ENCODE results near the gene POMGNT2. TPM values are rescaled to one million over a fixed set of nuclear protein-coding genes. Genes with fewer than 3 reads are reported as not detected.

POMGNT2 gene
- total RNA-seq, 4 donors from 2014 or later = 22.4 to 39.6 (median 31.1) TPM

DNA sequence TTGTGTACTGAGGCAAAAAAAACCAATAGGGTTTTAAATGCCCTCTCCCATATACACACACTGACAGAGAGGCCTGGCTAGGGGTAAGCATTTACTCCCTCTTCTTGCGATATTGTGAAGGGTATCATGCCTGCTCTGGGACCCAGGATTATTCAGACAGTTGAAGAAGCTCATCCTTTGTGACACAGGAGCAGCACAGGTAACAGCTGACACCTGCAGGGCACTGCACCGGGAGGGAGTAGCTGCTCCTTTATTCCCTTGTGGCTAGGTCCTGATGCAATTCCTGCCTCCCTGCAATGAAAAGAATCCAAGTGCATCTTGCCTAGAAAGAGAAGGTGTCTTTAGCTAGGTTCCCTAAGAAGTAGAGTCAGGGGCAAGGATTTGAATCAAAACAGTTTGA lies 23.4 kb downstream of the POMGNT2 start:
- Histone ChIP-seq H3K4me1 (no peaks in the 10 kb centered on the region), H3K36me3 (peaks cover 19 to 32% (median 27%) of the 10 kb centered on the region in 4 donors), H3K9me3 (no peaks in the 10 kb centered on the region), H3K4me3 (no peak overlapping the region), H3K27ac (replicated peaks in 1 of 4) (no peak overlapping the region), H3K27me3 (no peaks in the 10 kb centered on the region)
- 100% methylated on average over 2 of the region's 2 CpGs for WGBS
- intact Hi-C loops (cut with DNase I) = no loop called here
- DNase-seq (ENCODE audit: extremely low spot score) = no peak
- no peak for TF ChIP-seq POLR2A (IDR thresholded peaks at IDR 0.05; ENCODE audit: low read depth)
- TF ChIP-seq, protein P1, sequence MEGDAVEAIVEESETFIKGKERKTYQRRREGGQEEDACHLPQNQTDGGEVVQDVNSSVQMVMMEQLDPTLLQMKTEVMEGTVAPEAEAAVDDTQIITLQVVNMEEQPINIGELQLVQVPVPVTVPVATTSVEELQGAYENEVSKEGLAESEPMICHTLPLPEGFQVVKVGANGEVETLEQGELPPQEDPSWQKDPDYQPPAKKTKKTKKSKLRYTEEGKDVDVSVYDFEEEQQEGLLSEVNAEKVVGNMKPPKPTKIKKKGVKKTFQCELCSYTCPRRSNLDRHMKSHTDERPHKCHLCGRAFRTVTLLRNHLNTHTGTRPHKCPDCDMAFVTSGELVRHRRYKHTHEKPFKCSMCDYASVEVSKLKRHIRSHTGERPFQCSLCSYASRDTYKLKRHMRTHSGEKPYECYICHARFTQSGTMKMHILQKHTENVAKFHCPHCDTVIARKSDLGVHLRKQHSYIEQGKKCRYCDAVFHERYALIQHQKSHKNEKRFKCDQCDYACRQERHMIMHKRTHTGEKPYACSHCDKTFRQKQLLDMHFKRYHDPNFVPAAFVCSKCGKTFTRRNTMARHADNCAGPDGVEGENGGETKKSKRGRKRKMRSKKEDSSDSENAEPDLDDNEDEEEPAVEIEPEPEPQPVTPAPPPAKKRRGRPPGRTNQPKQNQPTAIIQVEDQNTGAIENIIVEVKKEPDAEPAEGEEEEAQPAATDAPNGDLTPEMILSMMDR (IDR thresholded peaks at IDR 0.05) = no peak
- no peak for TF ChIP-seq EP300 (IDR thresholded peaks at IDR 0.05)
- no peak for TF ChIP-seq POLR2AphosphoS5 (IDR thresholded peaks at IDR 0.05)

DNA sequence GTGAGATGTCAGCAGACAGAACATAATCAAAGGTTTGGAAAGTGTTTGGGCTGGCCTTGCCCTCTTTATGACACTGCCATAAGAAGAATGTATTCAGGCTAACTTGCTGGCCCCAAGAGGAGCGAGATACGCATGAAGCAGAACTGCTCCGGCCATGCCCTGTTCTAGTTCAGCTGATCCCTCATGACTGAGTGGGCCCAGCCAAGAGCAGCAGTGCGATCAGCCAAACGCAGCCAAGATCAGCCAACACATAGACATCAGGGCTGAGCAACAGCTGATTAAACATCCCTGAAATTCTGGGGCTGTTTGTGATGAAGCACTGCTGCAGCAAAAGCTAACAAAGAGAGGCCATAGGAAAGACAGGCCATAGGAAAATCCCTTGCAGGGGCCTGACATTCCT lies 24.1 kb downstream of the POMGNT2 start:
- no peak for TF ChIP-seq EP300 (IDR thresholded peaks at IDR 0.05)
- WGBS = 80% methylated on average over 2 of the region's 5 CpGs
- Histone ChIP-seq H3K27me3 (no peaks in the 10 kb centered on the region), H3K9me3 (no peaks in the 10 kb centered on the region), H3K4me3 (no peak overlapping the region), H3K27ac (replicated peaks in 1 of 4) (no peak overlapping the region), H3K36me3 (peaks cover 19 to 32% (median 27%) of the 10 kb centered on the region in 4 donors), H3K4me1 (no peaks in the 10 kb centered on the region)
- no peak for DNase-seq (ENCODE audit: extremely low spot score)
- intact Hi-C loops (cut with DNase I) = no loop called here

DNA sequence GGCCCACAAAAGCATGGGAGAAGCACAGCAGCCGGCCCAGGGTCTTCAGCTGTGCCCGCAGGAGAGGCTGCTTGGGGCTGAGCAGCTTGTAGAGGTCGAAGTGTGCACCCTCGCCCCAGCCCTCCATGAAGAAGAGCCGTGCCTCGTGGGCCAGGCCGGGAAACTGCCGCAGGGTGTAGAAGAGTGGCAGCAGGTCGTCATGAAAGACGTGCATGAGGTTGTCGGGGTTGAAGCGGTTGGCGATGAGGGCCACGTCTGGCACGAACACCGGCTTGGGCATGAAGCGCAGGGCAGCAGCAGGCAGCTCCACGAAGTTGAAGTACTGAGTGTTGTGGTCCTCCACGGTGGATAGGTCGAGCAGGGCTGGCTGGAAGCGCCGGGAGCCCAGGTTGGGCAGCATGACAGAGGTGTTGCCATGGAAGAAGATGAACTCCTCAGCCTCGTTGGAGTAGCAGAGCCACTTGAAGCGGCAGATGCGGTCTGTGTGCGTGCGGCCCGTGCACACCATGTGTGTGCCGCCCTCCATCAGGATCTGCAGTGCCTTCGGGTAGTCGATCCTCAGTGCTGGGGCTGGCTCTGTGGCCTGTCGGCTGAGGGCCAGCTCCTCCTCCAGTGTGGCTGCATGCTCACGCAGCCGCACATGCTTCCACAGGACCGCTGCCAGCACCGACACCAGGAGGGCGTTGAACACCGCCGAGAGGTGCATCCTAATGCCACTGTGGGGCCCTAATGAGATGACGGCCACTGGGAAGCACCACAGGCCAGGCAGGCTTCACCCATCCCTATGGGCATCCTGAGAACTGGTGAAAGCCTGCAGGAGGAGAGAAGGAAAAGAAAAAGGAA lies 24.9 kb downstream of the POMGNT2 start:
- no peak for DNase-seq (ENCODE audit: extremely low spot score)
- no peak overlapping the region for H3K4me3 ChIP-seq
- no peak overlapping the region for H3K27ac ChIP-seq (replicated peaks in 1 of 4)
- no peaks in the 10 kb centered on the region for H3K27me3 ChIP-seq
- intact Hi-C loops (cut with DNase I) = no loop called here
- no peak for TF ChIP-seq POLR2A (IDR thresholded peaks at IDR 0.05; ENCODE audit: low read depth)
- TF ChIP-seq EP300 (IDR thresholded peaks at IDR 0.05) = no peak
- no peak for TF ChIP-seq POLR2AphosphoS5 (IDR thresholded peaks at IDR 0.05)
- TF ChIP-seq, protein P1 (IDR thresholded peaks at IDR 0.05) = no peak
- no peaks in the 10 kb centered on the region for H3K4me1 ChIP-seq
- H3K36me3 ChIP-seq = peaks cover 19 to 32% (median 27%) of the 10 kb centered on the region in 4 donors
- no peaks in the 10 kb centered on the region for H3K9me3 ChIP-seq
- 95% methylated on average over 27 of the region's 40 CpGs for WGBS

DNA sequence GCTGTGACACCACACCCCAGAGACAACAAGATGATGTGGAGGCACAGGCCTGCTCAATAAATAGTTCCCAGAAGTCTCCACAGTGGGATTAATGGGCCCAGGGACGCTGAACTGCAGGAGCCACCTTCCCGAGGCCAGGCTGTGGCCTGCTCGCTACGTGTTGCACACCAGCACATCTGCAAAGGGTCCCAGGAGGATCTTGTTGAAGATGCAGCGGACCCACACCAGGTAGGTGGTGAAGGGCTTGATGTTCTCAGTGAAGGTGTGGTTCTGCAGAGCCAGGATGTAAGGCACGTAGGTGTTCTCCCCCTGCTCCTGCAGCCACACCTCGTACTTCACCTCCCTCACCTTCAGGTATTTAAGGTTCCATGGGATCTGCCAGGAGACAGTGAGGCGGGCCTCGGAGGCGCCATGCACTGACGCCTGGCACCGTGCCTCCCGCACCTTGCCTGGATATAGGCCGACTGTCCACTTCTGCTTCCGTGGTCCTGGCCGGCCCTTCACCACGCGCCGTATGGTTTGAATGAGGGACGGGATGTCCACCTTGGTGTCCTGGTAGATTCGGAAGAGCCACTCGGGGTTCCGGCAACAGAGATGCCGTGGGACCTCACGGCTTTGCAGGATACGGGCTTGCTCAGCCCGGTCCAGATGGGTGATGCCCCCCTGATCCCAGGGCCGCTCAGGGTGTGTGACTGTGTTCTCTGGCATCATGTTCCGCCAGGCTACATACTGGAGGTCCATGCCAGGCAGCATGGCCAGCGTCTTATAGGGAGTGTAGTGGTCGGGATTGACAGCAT lies 26.1 kb downstream of the POMGNT2 start:
- Histone ChIP-seq H3K27me3 (no peaks in the 10 kb centered on the region), H3K4me3 (no peak overlapping the region), H3K36me3 (peaks cover 19 to 29% (median 27%) of the 10 kb centered on the region in 4 donors), H3K4me1 (no peaks in the 10 kb centered on the region), H3K27ac (replicated peaks in 1 of 4) (no peak overlapping the region), H3K9me3 (no peaks in the 10 kb centered on the region)
- WGBS = 97% methylated on average over 21 of the region's 31 CpGs
- TF ChIP-seq, protein P1 (IDR thresholded peaks at IDR 0.05) = no peak
- intact Hi-C loops (cut with DNase I) = no loop called here
- no peak for DNase-seq (ENCODE audit: extremely low spot score)

DNA sequence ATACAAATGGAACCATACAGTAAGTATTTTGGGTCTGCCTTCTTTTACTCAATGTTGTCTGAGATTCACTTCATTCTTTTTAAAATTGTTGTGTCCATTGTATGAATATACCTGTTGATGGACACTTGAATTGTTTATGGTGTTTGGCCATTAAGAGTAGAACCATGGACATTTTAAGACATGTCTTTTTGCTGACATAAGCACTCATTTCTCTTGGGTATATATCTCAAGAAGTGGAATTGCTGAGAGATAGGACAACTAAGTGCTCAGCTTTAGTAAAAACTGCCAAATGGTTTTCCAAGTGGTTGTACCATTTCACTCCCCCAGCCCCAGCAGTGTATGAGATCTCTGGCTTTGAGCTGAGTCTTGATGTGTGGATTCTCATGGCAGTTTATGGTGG lies 28.2 kb downstream of the POMGNT2 start:
- Histone ChIP-seq H3K27ac (replicated peaks in 1 of 4) (no peak overlapping the region), H3K36me3 (peaks cover 19 to 29% (median 27%) of the 10 kb centered on the region in 4 donors), H3K4me1 (no peaks in the 10 kb centered on the region), H3K27me3 (no peaks in the 10 kb centered on the region), H3K4me3 (no peak overlapping the region), H3K9me3 (no peaks in the 10 kb centered on the region)
- no peak for DNase-seq (ENCODE audit: extremely low spot score)
- intact Hi-C loops (cut with DNase I) = no loop called here
- TF ChIP-seq POLR2A (IDR thresholded peaks at IDR 0.05; ENCODE audit: low read depth) (no peak), EP300 (IDR thresholded peaks at IDR 0.05) (no peak), POLR2AphosphoS5 (IDR thresholded peaks at IDR 0.05) (no peak)
- TF ChIP-seq, protein P1 (IDR thresholded peaks at IDR 0.05) = no peak

Measured in esophagus muscularis mucosa (tissue), 4 donors.